Measurements from ENCODE around the gene MAT2B.

The MAT2B gene

DNA sequence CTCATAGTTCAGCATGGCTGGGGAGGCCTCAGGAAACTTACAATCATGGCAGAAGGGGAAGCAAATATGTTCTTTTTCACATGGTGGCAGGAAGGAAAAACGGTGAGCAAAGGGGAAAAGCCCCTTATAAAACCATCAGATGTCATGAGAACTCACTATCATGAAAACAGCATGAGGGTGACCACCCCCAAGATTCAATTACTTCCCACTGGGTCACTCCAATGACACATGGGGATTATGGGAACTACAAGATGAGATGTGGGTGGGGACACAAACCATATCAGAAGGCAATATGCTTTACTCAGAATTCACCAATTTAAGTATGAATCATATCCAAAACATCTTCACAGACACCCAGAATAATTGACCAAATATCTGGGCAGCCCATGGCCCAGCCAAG is 19.7 kb downstream of the MAT2B start:
- no peaks in the 10 kb centered on the region for H3K79me2 ChIP-seq (ENCODE audit: insufficient read depth, low read length)
- TF ChIP-seq, protein P1, sequence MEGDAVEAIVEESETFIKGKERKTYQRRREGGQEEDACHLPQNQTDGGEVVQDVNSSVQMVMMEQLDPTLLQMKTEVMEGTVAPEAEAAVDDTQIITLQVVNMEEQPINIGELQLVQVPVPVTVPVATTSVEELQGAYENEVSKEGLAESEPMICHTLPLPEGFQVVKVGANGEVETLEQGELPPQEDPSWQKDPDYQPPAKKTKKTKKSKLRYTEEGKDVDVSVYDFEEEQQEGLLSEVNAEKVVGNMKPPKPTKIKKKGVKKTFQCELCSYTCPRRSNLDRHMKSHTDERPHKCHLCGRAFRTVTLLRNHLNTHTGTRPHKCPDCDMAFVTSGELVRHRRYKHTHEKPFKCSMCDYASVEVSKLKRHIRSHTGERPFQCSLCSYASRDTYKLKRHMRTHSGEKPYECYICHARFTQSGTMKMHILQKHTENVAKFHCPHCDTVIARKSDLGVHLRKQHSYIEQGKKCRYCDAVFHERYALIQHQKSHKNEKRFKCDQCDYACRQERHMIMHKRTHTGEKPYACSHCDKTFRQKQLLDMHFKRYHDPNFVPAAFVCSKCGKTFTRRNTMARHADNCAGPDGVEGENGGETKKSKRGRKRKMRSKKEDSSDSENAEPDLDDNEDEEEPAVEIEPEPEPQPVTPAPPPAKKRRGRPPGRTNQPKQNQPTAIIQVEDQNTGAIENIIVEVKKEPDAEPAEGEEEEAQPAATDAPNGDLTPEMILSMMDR (IDR thresholded peaks at IDR 0.05; ENCODE audit: low read length): no peak
- no peak for TF ChIP-seq EZH2 (IDR thresholded peaks at IDR 0.05; ENCODE audit: borderline replicate concordance, low read length)
- no peak overlapping the region for H3K4me3 ChIP-seq (ENCODE audit: low read depth, low read length, poor library complexity, severe bottlenecking)
- H3K9ac ChIP-seq (ENCODE audit: low read length): no peak overlapping the region
- no peaks in the 10 kb centered on the region for H3K9me3 ChIP-seq (ENCODE audit: low read length)
- H3K9me2 ChIP-seq (ENCODE audit: low read depth, low read length): no peaks in the 10 kb centered on the region
- no peaks in the 10 kb centered on the region for H3K27me3 ChIP-seq (ENCODE audit: insufficient read depth, low read length)
- H3K36me3 ChIP-seq (ENCODE audit: insufficient read depth, low read length): peaks cover 12% of the 10 kb centered on the region
- no peaks in the 10 kb centered on the region for H4K20me1 ChIP-seq (ENCODE audit: insufficient read depth, low read length)
- no peak overlapping the region for H3K4me2 ChIP-seq (ENCODE audit: low read length)
- H2AFZ ChIP-seq (ENCODE audit: low read length): no peak overlapping the region
- no peaks in the 10 kb centered on the region for H3F3A ChIP-seq (ENCODE audit: insufficient read depth, low read length)
- H3K4me1 ChIP-seq (ENCODE audit: insufficient read depth, low read length, severe bottlenecking): no peaks in the 10 kb centered on the region
- H3K27ac ChIP-seq (ENCODE audit: low read depth, low read length, poor library complexity, severe bottlenecking): no peak overlapping the region

DNA sequence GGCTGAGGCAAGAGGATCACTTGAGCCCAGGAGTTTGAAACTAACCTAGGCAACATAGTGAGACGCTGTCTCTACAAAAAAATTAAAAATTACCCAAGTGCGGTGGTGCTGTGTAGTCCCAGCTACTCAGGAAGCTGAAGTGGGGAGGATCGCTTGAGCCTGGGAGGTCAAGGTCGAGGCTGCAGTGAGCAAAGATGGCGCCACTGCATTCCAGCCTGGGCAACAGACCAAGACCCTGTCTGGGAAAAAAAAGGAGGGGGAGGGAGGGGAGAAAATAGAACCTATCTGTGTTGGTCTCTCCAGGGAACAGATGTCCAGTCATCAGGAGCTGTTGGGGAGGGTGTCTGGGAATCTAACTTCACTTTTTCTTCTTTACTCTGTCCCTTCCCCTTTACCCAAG is 24.3 kb downstream of the MAT2B start:
- Histone ChIP-seq H2AFZ (ENCODE audit: low read length) (no peak overlapping the region), H3F3A (ENCODE audit: insufficient read depth, low read length) (no peaks in the 10 kb centered on the region), H3K4me2 (ENCODE audit: low read length) (no peak overlapping the region), H3K27me3 (ENCODE audit: insufficient read depth, low read length) (no peaks in the 10 kb centered on the region), H4K20me1 (ENCODE audit: insufficient read depth, low read length) (no peaks in the 10 kb centered on the region), H3K79me2 (ENCODE audit: insufficient read depth, low read length) (no peaks in the 10 kb centered on the region), H3K9me3 (ENCODE audit: low read length) (no peaks in the 10 kb centered on the region), H3K36me3 (ENCODE audit: insufficient read depth, low read length) (no peaks in the 10 kb centered on the region), H3K4me1 (ENCODE audit: insufficient read depth, low read length, severe bottlenecking) (no peaks in the 10 kb centered on the region), H3K4me3 (ENCODE audit: low read depth, low read length, poor library complexity, severe bottlenecking) (no peak overlapping the region), H3K9ac (ENCODE audit: low read length) (no peak overlapping the region), H3K27ac (ENCODE audit: low read depth, low read length, poor library complexity, severe bottlenecking) (no peak overlapping the region), H3K9me2 (ENCODE audit: low read depth, low read length) (no peaks in the 10 kb centered on the region)
- TF ChIP-seq, protein P1 (IDR thresholded peaks at IDR 0.05; ENCODE audit: low read length): no peak
- no peak for TF ChIP-seq EZH2 (IDR thresholded peaks at IDR 0.05; ENCODE audit: borderline replicate concordance, low read length)

DNA sequence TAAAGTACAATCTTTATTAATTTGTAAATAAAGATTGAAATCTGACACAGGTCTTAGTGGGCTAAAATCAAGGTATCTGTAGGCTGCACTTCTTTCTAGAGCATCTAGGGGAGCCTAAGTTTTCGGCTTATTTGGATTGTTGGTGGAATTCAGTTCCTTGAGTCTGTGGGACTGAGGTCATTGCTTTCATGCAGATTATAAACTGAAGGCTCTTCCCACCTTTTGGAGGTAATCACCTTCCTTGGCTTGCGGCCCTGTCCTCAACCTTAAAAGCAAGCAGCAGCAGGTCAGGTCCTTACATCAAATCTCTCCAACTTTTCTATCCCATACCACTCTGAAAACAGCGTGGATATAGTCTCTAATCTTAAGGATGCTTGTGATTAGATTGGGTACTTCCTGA is 25.9 kb downstream of the MAT2B start:
- Histone ChIP-seq H3K27me3 (ENCODE audit: insufficient read depth, low read length) (no peaks in the 10 kb centered on the region), H3K9ac (ENCODE audit: low read length) (no peak overlapping the region), H3K4me3 (ENCODE audit: low read depth, low read length, poor library complexity, severe bottlenecking) (no peak overlapping the region), H3K9me2 (ENCODE audit: low read depth, low read length) (no peaks in the 10 kb centered on the region), H3K36me3 (ENCODE audit: insufficient read depth, low read length) (no peaks in the 10 kb centered on the region), H2AFZ (ENCODE audit: low read length) (no peak overlapping the region), H4K20me1 (ENCODE audit: insufficient read depth, low read length) (no peaks in the 10 kb centered on the region), H3K79me2 (ENCODE audit: insufficient read depth, low read length) (no peaks in the 10 kb centered on the region), H3K9me3 (ENCODE audit: low read length) (no peaks in the 10 kb centered on the region), H3K27ac (ENCODE audit: low read depth, low read length, poor library complexity, severe bottlenecking) (no peak overlapping the region), H3F3A (ENCODE audit: insufficient read depth, low read length) (no peaks in the 10 kb centered on the region), H3K4me2 (ENCODE audit: low read length) (no peak overlapping the region), H3K4me1 (ENCODE audit: insufficient read depth, low read length, severe bottlenecking) (no peaks in the 10 kb centered on the region)
- no peak for TF ChIP-seq EZH2 (IDR thresholded peaks at IDR 0.05; ENCODE audit: borderline replicate concordance, low read length)
- TF ChIP-seq, protein P1 (IDR thresholded peaks at IDR 0.05; ENCODE audit: low read length): no peak
